BLaER1 (cell line): ENCODE measurements around the gene WHRN.

Source experiments
- H3K27ac ChIP-seq: shearing (Covaris generic); formaldehyde crosslinking; 2 replicates; pipeline ENCODE4 v1.8.1; 2022
- H3K27me3 ChIP-seq: shearing (Covaris generic); formaldehyde crosslinking; 2 replicates; pipeline ENCODE4 v1.8.1; 2022
- H3K36me3 ChIP-seq: shearing (Covaris generic); formaldehyde crosslinking; 2 replicates; pipeline ENCODE4 v1.8.1; 2022
- H3K4me1 ChIP-seq: shearing (Covaris generic); formaldehyde crosslinking; 2 replicates; pipeline ENCODE4 v1.8.1; 2022
- H3K4me2 ChIP-seq: shearing (Covaris generic); formaldehyde crosslinking; 2 replicates; pipeline ENCODE4 v1.8.1; 2022
- H3K4me3 ChIP-seq: shearing (Covaris generic); formaldehyde crosslinking; 2 replicates; pipeline ENCODE4 v1.8.1; 2022
- H3K9ac ChIP-seq: shearing (Covaris generic); formaldehyde crosslinking; 2 replicates; pipeline ENCODE4 v1.8.1; 2022
- H3K9me3 ChIP-seq: shearing (Covaris generic); formaldehyde crosslinking; 2 replicates; pipeline ENCODE4 v1.8.1; 2022
- H4K20me1 ChIP-seq: shearing (Covaris generic); formaldehyde crosslinking; 2 replicates; pipeline ENCODE4 v1.8.1; 2022
- Cebpa-rat ChIP-seq: shearing (Covaris generic); IDR thresholded peaks from 2 replicates; pipeline ENCODE4 v1.8.1; 2022

The WHRN gene

GRCh38 chr9:114397219-114397847 is 107.9 kb downstream of the WHRN start:
- Histone ChIP-seq H3K4me3 (peak overlapping the region; percentile 84), H3K4me1 (peaks cover 58% of the 10 kb centered on the region), H3K9me3 (no peaks in the 10 kb centered on the region)

GRCh38 chr9:114396558-114397218 is 108.6 kb downstream of the WHRN start:
- Histone ChIP-seq H3K4me3 (peak overlapping the region; percentile 84; the same call in 1 of the 2 replicates), H3K27ac (no peak overlapping the region)

More at GRCh38 chr9:114397219-114397847, 107.9 kb downstream of the WHRN start:
- TF ChIP-seq Cebpa-rat = no peak
- H3K4me2 ChIP-seq = peak overlapping the region; percentile 72
- peak overlapping the region; percentile 64 for H3K9ac ChIP-seq
- H3K27ac ChIP-seq = 0 out of 2 replicates have a peak overlapping the region, but pooled peaks have one; percentile 24
- H4K20me1 ChIP-seq = peaks cover 40% of the 10 kb centered on the region
- H3K36me3 ChIP-seq = peaks cover 20% of the 10 kb centered on the region
- H3K27me3 ChIP-seq = no peaks in the 10 kb centered on the region

GRCh38 chr9:114395768-114396167 is 109.5 kb downstream of the WHRN start:
- H4K20me1 ChIP-seq = peaks cover 45% of the 10 kb centered on the region
- no peak for TF ChIP-seq Cebpa-rat
- no peak overlapping the region for H3K4me3 ChIP-seq
- H3K9me3 ChIP-seq = no peaks in the 10 kb centered on the region
- peaks cover 29% of the 10 kb centered on the region for H3K36me3 ChIP-seq
- H3K27ac ChIP-seq = peak overlapping the region; percentile 52
- H3K4me2 ChIP-seq = peak overlapping the region; percentile 72
- peak overlapping the region; percentile 45; the same call in 1 of the 2 replicates for H3K9ac ChIP-seq
- no peaks in the 10 kb centered on the region for H3K27me3 ChIP-seq
- H3K4me1 ChIP-seq = peaks cover 73% of the 10 kb centered on the region

More at GRCh38 chr9:114396558-114397218, 108.6 kb downstream of the WHRN start:
- H3K4me2 ChIP-seq = peak overlapping the region; percentile 72
- peaks cover 65% of the 10 kb centered on the region for H3K4me1 ChIP-seq
- H3K9me3 ChIP-seq = no peaks in the 10 kb centered on the region
- H3K27me3 ChIP-seq = no peaks in the 10 kb centered on the region
- H3K36me3 ChIP-seq = peaks cover 23% of the 10 kb centered on the region
- no peak for TF ChIP-seq Cebpa-rat
- H4K20me1 ChIP-seq = peaks cover 45% of the 10 kb centered on the region
- no peak overlapping the region for H3K9ac ChIP-seq

- H3K4me3 ChIP-seq = no peak overlapping the region
- peaks cover 78% of the 10 kb centered on the region for H3K4me1 ChIP-seq
- H3K4me2 ChIP-seq = peak overlapping the region; percentile 72
- H3K9me3 ChIP-seq = no peaks in the 10 kb centered on the region
- peaks cover 33% of the 10 kb centered on the region for H3K36me3 ChIP-seq
- no peaks in the 10 kb centered on the region for H3K27me3 ChIP-seq
- no peak for TF ChIP-seq Cebpa-rat
- peaks cover 45% of the 10 kb centered on the region for H4K20me1 ChIP-seq
- peak overlapping the region; percentile 45 for H3K9ac ChIP-seq
- H3K27ac ChIP-seq = peak overlapping the region; percentile 52
Observed at GRCh38 chr9:114395334-114395617, 110.0 kb downstream of the WHRN start.

GRCh38 chr9:114394523-114395333 is 110.5 kb downstream of the WHRN start:
- H4K20me1 ChIP-seq = peaks cover 45% of the 10 kb centered on the region
- peak overlapping the region; percentile 52 for H3K27ac ChIP-seq
- H3K4me2 ChIP-seq = peak overlapping the region; percentile 72
- no peak overlapping the region for H3K4me3 ChIP-seq
- H3K4me1 ChIP-seq = peaks cover 83% of the 10 kb centered on the region
- H3K36me3 ChIP-seq = peaks cover 33% of the 10 kb centered on the region
- H3K9ac ChIP-seq = peak overlapping the region; percentile 45
- H3K9me3 ChIP-seq = no peaks in the 10 kb centered on the region
- no peaks in the 10 kb centered on the region for H3K27me3 ChIP-seq
- no peak for TF ChIP-seq Cebpa-rat

- no peak for TF ChIP-seq Cebpa-rat
- Histone ChIP-seq H3K27me3 (no peaks in the 10 kb centered on the region), H3K4me3 (no peak overlapping the region), H3K4me1 (peaks cover 96% of the 10 kb centered on the region), H4K20me1 (peaks cover 45% of the 10 kb centered on the region), H3K36me3 (peaks cover 33% of the 10 kb centered on the region), H3K27ac (peak overlapping the region; percentile 16; the same call in 1 of the 2 replicates), H3K4me2 (peak overlapping the region; percentile 44), H3K9me3 (no peaks in the 10 kb centered on the region), H3K9ac (no peak overlapping the region)
Observed at GRCh38 chr9:114392749-114393112, 112.5 kb downstream of the WHRN start.

- Histone ChIP-seq H3K27me3 (no peaks in the 10 kb centered on the region), H4K20me1 (peaks cover 36% of the 10 kb centered on the region; the same call in 1 of the 2 replicates), H3K4me1 (peaks cover 79% of the 10 kb centered on the region), H3K36me3 (peaks cover 23% of the 10 kb centered on the region), H3K9me3 (no peaks in the 10 kb centered on the region), H3K27ac (peak overlapping the region; percentile 93; the same call in 1 of the 2 replicates), H3K4me3 (no peak overlapping the region), H3K4me2 (peak overlapping the region; percentile 90), H3K9ac (no peak overlapping the region)
- TF ChIP-seq Cebpa-rat = no peak
Observed at GRCh38 chr9:114390952-114391351, 114.3 kb downstream of the WHRN start.

- Histone ChIP-seq H4K20me1 (peaks cover 24% of the 10 kb centered on the region; the same call in 1 of the 2 replicates), H3K4me3 (peak overlapping the region; percentile 79), H3K9me3 (no peaks in the 10 kb centered on the region), H3K4me2 (peak overlapping the region; percentile 90), H3K4me1 (peaks cover 76% of the 10 kb centered on the region), H3K9ac (peak overlapping the region; percentile 93), H3K36me3 (peaks cover 15% of the 10 kb centered on the region; the same call in 1 of the 2 replicates), H3K27ac (peak overlapping the region; percentile 93), H3K27me3 (no peaks in the 10 kb centered on the region)
- TF ChIP-seq Cebpa-rat = no peak
Observed at GRCh38 chr9:114389612-114390368, 115.5 kb downstream of the WHRN start.

- H4K20me1 ChIP-seq = peaks cover 17% of the 10 kb centered on the region; the same call in 1 of the 2 replicates
- H3K27ac ChIP-seq = peak overlapping the region; percentile 93
- H3K27me3 ChIP-seq = no peaks in the 10 kb centered on the region
- peaks cover 76% of the 10 kb centered on the region for H3K4me1 ChIP-seq
- TF ChIP-seq Cebpa-rat = no peak
- H3K4me3 ChIP-seq = peak overlapping the region; percentile 79
- H3K4me2 ChIP-seq = peak overlapping the region; percentile 90
- H3K36me3 ChIP-seq = peaks cover 15% of the 10 kb centered on the region; the same call in 1 of the 2 replicates
- H3K9ac ChIP-seq = peak overlapping the region; percentile 93
- H3K9me3 ChIP-seq = no peaks in the 10 kb centered on the region
Observed at GRCh38 chr9:114388764-114389375, 116.4 kb downstream of the WHRN start.
